ENCODE data around the gene NFE2L1.
"Not testable (repeated sequence)": the region's sequence is repeated elsewhere in the genome, so short reads cannot be mapped to it uniquely, and the experiment has no call there.

NFE2L1 gene

DNA sequence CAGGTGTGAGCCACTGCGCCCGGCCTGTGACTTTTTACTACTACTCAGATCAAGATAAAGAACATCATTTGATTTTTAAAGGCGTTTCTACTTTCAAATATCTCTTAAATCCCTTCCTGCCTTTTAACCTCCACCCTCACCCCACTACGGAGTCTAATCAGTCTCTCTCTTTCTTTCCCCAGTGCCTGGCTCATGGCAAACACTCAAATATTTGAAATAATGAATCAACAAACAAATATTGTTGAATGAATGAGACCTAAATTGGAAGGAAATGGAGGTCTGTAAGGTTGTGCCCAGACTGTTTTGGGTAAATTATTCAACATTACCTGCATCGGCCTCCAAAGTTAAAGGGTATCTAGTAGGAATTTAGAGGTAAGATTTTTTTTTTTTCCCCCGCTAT, 25.3 kb upstream of the NFE2L1 start:
- H3K27ac ChIP-seq, result peak overlapping the region in 3 of 21 experiments; percentile 13 to 71 (median 43)

DNA sequence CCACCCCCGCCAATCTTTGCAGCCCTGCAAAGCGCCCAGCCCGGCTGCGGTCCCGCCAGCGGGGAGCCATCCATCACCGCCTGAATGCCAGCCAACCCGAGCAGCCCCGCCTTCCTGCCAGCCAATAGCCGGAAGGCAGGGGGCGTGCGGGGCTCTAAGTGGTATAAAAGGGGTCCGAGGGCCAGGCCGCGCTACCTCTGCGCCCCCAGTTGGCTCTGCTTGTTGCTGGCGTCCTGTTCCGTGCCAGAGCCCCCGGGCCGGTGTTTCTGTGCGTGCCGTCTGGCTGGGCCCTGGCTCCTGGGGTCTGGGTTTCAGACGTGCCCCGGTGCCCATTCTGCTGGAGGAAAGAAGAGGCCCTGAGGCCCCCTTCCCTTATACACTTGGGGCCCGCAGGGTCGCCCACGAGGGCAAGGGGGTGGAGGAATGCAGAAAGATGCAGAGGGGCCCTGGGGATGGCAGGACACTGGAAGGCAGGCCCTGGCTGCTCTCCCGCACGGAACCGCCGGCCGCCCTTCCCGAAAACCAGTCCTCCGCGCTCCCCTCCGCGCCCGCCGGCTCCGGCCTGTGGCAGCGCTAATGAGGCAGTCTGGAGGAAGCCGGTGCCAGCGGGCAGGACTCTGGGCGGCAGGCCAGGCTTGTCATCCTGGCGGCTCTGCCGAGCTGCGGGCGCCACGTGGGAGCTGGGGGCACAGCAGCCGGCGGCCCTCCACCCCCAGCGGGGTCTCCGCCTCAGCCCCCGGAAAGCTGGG, 24.6 kb upstream of the NFE2L1 start:
- peak overlapping the region in 18 of 21 experiments; percentile 1 to 75 (median 44) for H3K27ac ChIP-seq
- H3K4me3 ChIP-seq, result peak overlapping the region; percentile 26 to 46 (median 38)

More for the DNA sequence above, 25.3 kb upstream of the NFE2L1 start:
- peak overlapping the region in 1 of 7 experiments; percentile 38 for H3K4me3 ChIP-seq

DNA sequence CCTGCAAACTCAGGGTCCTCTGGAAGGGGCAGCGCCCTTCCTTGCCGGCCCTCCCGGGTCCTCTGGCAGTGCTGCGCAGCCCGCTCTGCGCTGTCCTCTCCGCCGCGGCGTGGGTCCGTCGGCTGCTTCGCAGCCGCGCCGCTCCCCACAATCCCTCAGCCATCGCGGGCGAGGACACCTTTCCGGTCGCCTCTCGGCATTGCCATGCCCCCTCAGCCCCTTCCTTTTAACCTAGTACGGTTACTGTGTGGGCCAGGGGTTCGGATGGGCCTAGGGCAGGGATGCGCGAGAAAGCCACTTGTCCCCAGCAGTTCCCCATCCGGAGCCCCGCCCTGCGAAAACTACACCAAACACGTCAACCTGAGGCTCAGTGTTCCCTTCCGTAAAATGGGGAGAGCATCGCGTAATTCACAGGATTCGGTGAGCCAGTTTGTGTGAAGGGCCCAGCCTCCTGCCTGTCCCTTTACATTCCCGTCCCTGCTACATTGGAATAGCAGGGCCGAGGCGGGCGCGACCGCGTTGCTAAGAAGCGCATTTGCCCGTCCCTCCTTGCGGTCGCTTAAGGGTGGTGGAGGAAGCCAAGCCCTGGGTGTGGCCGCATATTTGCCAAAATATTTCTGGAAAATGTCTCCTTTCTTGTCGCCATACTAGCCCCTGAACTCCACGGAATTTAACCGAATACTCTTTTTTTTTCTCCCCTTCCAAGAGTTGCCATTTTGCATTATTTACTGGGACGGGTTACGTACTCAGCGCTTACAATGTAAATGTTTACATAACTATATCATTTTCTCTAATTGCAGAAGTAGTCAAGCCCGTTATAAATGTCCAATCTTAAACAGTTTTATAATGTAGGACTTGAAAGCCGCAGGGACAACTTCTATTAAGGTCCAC, 23.8 kb upstream of the NFE2L1 start:
- H3K27ac ChIP-seq, result peak overlapping the region in 17 of 21 experiments; percentile 1 to 75 (median 55)

DNA sequence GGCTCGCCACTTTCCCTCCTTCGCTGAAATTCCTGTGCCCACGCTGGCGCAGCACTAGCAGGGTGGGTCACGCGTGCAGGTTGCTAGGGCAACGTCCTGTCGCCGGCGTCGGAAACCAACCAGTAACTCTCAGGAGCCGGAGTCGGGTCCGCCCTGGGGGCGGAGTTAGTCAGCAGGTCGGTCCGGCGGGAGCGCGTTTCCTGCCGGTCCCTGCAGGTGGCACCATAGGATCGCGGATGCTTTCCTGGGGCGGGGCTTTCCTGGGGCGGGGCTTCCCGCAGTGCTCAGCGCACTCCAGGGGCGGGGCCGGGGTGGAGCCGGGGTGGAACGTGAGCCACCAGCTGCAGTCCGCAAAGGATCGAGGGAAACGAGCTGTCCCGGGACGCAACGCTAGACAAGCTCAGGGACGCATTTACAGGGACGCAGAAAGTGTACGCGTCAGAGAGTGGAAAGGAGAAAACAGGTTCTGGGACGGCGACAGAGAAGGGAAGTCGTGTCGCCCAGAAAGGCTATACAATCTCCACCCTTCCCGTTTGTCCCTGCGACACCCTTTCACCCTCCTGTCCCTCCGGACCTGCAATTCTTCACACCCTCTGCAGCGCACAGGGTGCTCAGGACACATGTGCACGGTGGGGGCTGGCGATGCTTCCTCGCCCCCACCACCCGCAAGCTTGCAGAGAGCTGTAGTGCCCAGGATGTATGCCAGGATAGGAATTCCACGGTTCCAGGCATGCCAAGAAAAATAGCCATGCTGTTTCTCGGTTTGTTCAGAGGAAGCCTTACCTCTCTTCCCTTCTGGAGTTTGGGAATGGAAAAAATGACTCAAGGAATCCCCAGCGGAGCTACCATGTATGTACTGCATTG, 22.9 kb upstream of the NFE2L1 start:
- H3K4me3 ChIP-seq, result peak overlapping the region; percentile 26 to 46 (median 38)
- peak overlapping the region in 20 of 21 experiments; percentile 11 to 76 (median 59) for H3K27ac ChIP-seq

More for the DNA sequence above, 23.8 kb upstream of the NFE2L1 start:
- peak overlapping the region; percentile 26 to 46 (median 38) for H3K4me3 ChIP-seq

DNA sequence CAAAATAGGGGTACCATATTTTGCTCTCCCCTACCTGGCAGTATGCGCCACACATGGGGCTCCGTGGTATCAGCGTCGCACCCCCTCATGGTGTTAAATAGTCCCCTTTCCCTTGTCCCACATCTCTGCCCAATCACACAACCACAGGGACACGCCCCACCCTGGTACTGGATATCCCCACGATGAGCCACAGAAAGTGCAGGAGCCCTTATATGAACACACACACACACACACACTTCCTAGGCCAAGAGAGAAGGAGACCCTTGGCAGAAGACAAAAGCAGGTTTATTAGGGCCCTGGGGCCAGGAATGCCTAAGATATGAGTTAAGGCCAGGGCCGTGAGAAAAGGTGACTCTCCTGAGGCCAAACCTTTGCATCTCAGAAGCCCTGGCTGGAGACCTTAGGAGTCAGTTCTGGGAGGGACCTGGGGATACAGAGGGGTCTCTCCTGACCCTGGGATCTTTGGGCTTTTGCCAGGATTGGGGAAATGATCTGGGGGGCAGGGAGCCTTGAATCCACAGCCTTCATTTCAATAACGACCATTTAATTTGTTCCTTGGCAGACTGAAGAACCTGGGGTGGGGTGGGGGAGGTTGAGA, 22.2 kb upstream of the NFE2L1 start:
- H3K4me3 ChIP-seq, result peak overlapping the region in 6 of 7 experiments; percentile 29 to 46 (median 41)
- peak overlapping the region in 19 of 21 experiments; percentile 11 to 76 (median 58) for H3K27ac ChIP-seq

DNA sequence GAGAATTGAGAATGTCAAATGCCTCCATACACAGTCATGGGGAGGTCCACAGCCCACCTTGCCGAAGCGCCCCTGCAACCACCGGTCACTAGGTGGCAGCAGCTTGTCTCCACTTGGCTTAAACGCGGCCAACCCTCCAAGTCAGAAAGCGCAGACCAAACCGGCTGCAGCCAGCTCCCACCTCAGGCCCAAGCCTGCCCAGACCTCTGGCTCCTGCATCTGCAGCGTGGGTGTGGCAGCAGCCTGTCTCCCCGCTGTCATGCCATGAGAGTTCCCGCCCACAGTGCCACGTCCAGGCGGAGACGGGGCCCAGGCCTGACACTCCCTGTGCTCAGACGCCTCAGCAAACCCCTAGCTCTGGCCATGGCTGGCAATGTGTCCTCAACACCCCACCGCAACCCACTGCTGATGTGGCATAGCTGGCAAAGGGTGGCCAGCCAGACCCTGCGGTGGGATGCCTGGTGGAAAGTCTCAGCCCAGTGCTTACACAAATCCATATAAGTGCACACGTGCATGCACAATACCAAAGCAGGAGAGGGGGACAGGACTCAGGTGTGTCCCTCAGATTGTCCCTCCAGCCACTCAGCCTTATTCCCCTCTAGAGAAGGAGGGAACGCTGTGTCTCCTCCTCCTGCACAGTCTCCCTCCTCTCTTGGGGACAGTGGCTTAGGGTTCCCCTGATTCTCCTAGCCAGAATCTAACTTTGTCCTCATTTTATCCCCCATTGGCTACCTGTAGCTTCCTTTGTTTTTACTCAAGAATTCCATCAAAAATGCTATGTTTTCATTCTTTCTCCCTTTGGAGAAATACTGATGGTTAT, 21.4 kb upstream of the NFE2L1 start:
- no peak overlapping the region for H3K4me3 ChIP-seq
- H3K27ac ChIP-seq, result peak overlapping the region in 17 of 21 experiments; percentile 8 to 68 (median 57)

DNA sequence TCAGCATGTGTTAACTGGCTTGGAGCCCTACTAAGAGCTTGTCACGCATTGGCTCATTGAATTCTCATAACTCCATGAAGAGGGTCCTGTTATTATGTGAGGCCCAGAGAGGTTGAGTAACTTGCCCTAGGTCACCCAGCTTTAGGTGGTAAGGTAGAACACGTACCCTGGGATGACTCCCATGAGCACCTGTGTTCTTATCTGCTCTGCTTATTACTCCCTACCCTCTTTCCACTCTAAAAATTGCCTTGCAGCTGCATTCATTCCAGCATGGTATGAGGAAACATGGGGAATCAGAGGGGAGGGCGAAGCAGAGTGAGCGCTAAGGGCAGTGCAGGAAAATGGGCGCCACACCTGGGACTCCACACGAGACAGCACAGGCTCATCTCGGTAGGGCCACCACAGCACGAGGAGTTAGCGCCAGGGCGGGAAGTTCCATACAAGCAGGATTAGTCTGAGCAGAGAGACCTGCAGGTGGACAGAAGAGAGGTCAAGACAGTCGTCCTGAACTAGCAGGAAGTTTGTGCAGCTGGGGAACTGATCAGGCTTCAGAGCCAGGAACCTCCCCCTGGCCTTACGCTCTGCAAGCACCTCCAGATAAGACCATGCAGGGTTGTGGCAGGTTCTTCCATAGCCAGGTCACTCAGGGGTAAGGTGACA, 20.7 kb upstream of the NFE2L1 start:
- Histone ChIP-seq H3K27ac (peak overlapping the region in 3 of 21 experiments; percentile 20 to 66 (median 57)), H3K4me3 (no peak overlapping the region)

DNA sequence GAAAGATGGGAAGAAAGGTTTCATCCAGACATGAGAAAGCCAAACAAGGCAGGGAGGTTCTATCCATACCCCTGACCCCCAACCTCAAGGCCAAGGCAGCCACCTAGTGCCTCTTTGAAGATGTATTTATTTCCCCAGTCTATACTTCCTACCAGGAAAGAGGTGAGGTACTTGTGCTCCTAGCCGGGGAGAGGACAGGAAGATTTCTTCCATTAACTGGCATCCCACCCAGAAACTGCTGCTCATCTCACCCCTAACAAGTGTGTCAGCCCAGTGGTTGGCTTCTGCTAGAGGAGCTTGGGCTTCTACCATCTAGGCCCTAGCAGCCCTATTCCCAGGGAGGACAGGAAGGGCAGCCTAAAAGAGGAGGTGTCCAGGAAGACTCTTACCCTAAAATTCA, 19.4 kb upstream of the NFE2L1 start:
- Histone ChIP-seq H3K4me3 (no peak overlapping the region), H3K27ac (no peak overlapping the region)

DNA sequence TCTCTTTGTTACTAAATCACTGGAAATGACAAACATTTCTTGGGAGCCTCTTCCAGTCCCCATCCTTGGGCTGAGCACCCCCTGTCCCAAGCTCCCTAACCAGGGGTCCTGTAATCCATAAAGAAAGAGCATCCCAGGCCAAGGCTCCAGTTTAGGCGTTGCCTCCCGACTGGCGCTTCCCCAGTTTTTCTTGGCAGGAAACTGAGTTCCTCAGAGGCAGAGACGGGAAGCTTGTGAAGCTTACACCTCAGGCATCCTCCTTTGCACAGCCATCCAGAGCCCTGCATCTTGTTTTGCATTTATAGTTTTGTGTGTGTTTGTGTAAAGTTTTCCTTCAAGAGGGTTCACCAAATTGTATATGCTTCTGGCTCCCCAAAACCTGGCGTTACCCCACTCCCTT, 17.6 kb upstream of the NFE2L1 start:
- Histone ChIP-seq H3K27ac (peak overlapping the region in 2 of 21 experiments; percentile 2 to 4), H3K4me3 (no peak overlapping the region)

DNA sequence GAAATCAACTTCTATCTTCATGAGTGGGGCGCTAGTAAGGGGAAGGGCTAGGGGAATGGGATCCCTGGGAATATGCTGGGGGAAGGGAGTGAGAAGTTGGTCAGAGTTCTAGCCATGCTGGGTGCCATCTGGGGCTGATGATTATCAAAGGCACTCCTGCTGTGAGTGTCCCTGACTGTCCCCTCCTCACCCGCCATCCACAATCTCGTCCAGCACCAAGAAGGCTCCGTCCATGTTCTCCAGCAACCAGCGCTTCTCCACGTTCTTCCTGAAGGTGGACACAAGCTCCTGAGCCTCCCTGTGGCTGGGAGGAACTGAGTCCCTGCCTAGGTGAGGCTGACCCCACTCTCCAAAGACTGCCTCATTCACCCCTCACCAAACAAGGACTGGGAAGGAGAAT, 16.2 kb upstream of the NFE2L1 start:
- H3K4me3 ChIP-seq, result no peak overlapping the region
- peak overlapping the region in 1 of 21 experiments; percentile 33 for H3K27ac ChIP-seq

DNA sequence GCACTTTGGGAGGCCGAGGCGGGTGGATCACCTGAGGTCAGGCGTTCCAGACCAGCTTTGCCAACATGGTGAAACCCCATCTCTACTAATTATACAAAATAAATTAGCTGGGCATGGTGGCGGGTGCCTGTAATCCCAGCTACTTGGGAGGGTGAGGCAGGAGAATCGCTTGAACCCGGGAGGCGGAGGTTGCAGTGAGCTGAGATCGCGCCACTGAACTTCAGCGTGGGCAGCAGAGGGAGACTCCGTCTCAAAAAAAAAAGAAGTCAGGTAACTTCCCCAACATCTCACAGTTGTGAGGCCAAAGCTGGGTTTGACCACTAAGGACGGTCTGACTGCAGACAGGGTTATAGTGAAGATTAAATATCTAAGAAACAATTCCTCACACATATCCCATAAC, 13.4 kb upstream of the NFE2L1 start:
- H3K4me3 ChIP-seq, result not testable (repeated sequence)

DNA sequence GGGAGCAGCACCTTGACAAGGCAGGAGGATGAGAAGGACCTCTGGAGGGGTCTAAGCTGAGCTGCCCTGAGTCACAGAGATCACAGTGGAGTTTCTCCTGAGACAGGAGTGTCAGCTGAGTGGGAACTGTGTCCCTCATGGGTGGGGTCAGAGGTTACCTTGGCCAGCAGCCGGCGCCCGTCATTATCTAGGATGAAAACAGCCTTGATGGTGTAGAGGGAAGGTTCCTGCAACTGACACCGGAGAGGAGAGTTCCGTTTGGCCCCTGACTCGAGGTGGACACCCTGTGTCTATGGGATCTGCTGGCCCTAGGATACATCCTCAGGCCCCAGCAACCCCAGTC, 11.5 kb upstream of the NFE2L1 start:
- Histone ChIP-seq H3K27ac (peak overlapping the region in 15 of 21 experiments; percentile 34 to 87 (median 82)), H3K4me3 (peak overlapping the region; percentile 44 to 69 (median 55))

More for the DNA sequence above, 13.4 kb upstream of the NFE2L1 start:
- not testable (repeated sequence) for H3K27ac ChIP-seq

DNA sequence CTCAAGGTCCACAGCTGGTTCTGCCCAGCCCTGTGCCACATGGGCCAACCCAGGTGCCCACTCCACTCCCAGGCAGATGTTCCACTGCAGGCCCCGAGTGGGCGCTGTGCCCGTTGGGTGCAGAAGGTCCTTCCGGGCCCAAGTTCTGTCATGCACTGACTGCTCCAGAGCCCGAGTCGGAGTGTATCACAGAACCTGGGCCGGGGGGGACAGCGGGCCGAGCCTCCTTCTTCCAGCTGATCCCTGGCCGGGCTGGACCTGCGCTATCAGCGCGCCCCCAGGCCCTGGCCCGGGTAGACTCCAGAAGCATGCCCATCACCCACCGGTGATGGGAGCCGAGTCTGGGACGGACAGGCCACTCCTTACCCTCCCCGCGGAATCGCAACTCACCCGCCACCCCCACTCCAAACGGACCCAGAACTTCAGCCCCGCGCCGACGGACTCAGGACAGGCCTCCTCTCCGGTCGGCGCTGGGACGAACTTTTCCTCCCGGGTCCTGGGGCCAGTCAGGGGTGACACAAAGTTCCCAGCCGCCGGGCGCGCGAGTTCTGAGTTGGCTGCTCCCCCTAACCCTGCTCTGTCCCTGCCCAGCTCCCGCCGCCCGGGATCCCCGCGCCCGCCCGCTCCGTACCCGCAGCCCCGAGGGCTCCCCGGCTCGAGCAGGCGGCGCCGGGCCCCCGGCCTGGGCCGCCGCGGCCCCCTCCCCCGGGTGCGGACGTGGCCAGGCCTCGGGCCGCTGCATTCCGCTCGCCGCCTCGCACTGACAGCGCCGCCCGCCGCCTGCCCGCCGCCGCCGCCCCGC, 10.9 kb upstream of the NFE2L1 start, which contains the start of gene COPZ2:
Gene COPZ2 (minus strand): TSS at position 762 of the 802 bp plus-strand sequence. CDS start 20 bp downstream, at position 742.
- H3K4me3 ChIP-seq, result peak within 1 kb of the TSS; percentile 44 to 69 (median 55)
- H3K27ac ChIP-seq, result peak within 1 kb of the TSS in 20 of 21 experiments; percentile 51 to 87 (median 80)

DNA sequence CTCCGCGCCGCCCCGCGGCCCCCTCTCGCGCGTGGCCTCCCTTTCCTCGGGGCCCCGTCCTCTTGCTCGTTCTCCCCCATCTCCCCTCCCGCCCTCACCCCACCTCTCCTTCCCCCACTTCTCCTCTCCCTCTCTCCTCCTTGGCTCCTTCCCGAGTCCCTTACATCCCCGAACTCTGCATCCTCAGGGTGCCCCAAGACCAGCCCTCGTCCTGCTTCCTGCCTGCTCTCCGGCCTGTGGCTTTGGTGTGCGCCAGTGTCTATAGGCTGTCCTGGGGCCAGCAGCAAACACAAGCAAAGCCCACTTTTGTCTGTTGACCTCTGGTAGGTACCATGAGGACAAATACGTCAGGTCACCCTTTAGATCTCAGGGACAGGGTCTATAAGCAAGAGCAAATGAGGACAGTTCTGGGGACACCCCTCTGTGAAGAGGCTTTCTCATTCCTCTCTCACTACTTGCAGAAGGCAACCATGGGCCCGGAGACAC, 10.3 kb upstream of the NFE2L1 start:
- Histone ChIP-seq H3K4me3 (peak overlapping the region in 5 of 7 experiments; percentile 5 to 69 (median 50)), H3K27ac (peak overlapping the region in 14 of 21 experiments; percentile 18 to 87 (median 64))

DNA sequence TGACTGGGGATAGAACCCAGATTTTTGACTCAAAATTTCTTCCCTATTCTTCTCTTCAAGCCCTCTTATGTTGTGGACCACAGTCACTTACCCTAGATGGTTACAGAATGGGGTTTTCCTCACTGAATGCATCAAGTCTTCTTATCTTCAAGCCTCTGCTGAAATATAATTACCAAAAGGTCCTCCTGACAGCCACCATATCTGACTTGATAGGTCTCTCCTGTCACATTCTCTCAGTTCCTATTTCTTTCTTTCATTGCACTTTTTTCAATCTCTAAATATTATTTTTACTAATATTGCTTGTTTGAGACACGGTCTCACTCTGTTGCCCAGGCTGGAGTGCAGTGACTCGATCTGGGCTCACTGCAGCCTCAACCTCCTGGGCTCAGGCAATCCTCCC, 9.5 kb upstream of the NFE2L1 start:
- no peak overlapping the region for H3K27ac ChIP-seq
- H3K4me3 ChIP-seq, result no peak overlapping the region

DNA sequence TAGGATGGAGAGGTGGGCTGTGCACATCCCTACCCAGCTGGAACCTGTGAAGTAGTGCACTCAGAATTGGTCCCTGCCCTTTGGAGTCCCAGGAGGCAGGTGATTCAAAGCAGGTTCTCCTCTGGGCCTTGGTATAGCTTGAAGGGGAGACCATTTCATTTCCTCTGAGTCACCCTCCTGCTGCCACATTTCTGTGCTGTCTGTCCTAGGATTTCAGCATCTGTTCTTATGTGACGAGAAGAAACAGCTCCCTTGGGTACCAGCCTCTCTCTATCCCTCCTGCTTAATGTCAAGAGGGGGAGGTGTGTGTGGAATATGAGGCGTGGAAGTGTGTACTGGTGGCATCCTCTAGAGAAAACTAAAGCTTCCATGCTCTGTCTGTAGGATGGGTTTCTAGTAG, 5.0 kb upstream of the NFE2L1 start:
- no peak overlapping the region for H3K4me3 ChIP-seq
- peak overlapping the region in 1 of 21 experiments; percentile 9 for H3K27ac ChIP-seq
